ENCODE measurements around the gene SDK1.
"Not testable (repeated sequence)": the region's sequence is repeated elsewhere in the genome, so short reads cannot be mapped to it uniquely, and the experiment has no call there.

Gene SDK1

DNA sequence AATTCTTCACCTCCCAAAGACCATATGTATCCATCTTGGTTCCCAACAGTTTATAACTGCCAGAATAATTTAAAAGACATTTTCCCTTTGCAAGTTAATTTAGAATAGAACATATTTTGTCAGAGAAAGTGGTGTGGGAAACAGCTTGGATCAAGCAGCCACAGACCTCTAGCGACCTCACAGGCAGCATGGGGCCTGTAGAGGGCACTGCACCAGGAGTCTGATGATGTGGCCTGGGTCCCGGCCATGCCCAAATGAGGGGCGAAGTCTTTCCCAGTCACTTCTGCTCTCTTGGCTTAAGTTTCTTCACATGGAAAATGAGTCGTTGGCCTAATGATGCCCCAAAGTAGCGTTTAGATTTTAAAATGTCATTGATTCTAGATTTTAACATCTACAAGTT is 243.2 kb downstream of the SDK1 start:
- no peak for DNase-seq

DNA sequence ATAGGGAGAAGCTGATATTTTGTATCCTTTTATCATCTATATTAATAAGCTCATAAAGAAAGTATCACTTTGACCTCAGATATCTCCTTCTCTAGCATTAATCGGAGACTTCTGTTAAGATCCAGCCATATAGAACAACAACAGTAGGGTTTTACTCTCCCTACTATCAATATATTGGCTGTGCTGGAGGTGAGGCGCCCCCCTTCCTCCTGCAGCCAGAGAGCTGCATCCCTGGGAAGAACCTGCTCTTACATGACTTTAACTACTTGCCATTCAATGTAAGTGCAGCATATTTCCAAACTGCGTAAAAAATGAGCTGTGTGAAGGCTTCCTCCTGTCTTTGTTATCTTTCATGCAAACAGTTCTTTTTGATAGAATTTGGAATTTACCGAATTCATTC is 247.8 kb downstream of the SDK1 start:
- DNase-seq = no peak

DNA sequence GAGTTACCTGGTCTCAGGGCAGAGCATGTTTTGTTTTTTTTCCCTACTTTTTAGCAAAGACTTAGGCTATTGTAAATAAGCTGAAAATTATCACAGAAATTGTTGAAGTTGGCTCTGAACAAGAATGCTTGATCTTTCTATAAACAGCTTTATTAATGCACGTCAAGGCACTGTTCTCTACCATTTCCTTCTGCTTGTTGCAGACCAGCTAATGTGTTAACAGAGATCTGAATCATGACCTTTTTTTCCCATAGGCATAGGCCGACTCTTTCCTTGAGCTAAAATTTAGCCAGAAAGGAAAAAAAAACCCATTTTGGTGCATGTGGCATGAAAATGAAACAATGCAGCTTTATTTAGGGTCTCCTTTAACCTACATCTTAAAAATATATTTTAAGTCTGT is 248.5 kb downstream of the SDK1 start:
- DNase-seq = no peak

DNA sequence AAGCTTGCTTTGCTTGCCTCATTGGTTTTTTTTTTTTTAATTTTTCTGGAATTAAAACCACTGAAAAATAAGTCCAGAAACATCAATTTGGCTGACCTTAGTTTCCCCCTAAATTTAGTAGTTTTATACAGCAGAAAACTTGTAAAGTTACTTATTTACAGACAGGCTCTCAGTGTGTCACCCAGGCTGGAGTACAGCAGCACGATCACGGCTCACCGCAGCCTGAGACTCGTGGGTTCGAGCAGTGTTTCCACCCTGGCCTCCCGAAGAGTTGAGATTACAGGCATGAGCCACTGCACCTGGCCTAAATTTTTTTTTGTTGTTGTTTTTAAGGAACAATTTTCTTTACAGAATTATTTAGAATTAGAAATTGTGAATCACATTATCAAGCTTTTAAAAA is 250.5 kb downstream of the SDK1 start:
- no peak for DNase-seq

DNA sequence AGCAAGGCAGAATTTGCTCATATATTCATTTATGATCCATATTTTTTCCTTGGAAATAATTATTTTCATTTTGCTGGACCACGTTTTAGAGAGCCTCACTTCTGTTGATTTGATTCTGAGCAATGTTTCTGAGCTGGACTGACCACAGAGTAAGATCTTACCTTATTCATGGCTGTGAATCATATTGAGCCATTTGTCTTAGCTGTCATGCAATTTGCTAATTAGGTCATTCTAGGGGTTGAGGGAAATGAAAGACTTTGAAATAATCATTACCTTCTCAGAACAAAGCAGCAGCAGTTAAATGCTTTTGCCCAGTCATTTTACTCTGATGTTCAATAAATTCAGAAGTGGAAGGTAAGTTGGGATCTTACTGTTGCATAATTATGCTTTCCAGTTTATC is 251.4 kb downstream of the SDK1 start:
- no peak for DNase-seq

DNA sequence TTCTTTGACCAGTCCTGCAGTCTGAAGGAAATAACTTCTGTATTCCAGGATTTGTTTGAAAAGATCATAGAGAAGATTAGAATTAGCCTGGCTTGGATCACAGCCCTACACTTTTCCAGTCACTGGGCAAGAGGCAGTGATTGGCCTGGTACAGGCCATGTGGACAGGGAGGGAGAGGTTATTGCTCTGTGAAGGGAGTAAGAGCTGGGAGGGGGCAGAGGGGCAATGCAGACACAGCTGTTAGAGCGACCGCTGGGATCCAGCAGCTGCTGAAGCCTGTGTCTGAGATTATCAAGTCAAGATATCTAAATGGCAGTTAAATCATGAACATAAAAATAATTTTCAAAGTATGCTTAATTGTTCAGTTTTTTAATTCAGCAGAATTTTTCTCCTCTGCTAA is 257.3 kb downstream of the SDK1 start:
- DNase-seq = no peak

DNA sequence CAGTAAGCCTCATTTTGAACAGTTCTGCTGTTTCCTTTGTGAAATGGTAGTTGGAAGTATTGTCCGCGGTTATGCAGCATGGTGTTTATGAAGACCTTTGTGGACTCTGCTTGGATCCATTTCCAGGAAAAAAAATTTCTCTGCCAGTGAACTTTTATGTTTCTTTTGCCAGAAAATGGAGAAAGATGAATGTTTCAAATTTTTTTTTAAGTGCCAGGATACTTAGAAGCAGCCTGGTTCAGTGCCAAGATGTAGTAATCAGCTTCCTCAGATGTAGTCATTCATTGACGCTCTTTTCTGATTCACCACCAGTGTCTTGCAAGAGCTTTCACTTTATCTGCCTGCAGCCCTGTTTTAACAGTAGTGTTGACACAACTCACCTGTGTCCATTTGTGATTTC is 258.2 kb downstream of the SDK1 start:
- no peak for DNase-seq

DNA sequence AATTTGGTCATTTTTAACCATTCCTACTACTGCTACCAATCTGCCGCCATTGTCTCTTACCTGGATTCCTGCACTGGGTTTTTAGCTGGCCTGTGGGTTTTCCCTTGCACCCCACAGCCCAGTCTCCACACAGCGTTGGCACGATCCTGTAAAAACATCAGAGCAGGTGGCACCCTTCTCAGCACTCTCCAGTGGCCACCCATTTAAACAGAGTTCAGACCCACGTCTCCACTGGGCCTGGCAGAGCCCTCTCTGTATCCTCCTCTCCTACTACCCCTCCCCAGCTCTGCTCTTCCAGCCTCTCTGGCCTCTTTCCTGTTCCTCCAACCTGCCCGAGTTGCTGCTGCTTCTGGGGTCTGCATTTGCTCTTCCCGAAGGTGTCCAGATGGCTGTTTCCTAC is 259.4 kb downstream of the SDK1 start:
- no peak for DNase-seq

DNA sequence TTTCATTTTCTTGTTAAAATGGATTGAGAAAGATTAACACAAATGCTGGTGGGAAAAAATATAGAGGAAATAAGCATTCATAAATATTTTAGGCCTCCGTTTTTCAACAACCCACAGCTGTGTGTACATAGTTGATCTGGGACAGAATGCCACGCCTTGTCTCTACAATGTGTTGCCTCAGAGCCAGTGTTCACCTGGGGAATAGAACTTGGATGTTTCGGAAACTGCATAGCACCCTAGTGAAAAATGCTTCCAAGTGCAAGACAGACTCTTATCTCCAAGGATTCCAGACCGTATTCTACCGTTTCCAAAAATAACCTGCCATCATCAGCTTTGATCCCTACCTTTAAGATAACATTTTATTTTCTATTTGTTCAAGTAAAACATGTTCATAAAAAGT is 260.9 kb downstream of the SDK1 start:
- DNase-seq = no peak

DNA sequence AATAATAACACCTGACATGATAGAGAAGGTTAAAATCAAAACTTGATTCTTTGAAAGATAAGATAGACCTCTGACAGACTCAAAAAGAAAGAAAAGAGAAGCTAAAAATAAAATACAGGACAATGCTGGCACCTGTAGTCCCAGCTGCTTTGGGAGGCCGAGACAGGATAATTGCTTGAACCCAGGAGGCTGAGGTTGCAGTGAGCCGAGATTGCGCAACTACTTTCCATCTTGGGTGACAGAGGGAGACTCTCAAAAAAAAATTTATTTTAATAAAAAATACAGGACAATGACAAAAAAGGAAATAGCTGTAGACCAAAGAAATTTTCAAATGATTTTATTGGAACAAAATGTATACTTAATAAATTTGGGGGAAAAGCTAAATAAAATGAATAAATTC is 263.2 kb downstream of the SDK1 start:
- no peak for DNase-seq

DNA sequence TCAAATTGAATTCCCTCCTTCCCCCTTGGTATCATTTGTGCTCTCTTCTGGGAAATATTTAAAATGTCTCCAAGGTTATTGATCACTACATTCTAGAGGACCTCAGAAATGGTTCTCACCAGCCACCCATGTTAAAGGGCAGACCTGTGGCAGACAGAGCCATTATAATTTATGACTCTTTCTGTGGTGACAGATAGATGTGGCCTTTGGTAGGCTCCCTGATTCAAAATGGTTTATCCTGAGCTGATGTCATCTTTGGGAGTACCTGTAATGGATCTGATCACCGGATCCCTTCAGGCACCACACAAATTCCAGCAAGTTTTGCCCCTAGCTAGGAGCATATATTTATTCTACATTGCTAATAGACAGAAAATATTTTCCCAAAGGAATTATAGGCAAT is 267.5 kb downstream of the SDK1 start:
- DNase-seq = no peak

DNA sequence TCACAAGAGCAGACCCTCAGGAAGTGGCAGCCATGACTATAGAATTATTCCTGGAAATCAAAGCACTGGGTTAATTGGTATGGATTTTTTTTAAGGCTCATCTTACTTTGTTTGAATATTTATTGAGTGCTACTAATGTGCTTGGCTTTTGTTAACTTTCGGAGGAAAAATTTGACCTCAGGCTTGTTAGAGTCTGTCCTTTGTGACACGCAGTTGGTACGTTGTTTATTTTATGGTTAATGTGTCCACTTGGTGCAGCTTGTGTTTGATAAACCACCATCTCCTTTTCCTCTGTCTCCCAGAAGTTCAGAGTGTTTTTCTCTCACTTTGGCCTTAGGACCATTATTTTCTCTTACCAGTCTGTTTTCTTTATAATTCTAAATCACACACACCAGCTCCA is 268.6 kb downstream of the SDK1 start:
- no peak for DNase-seq

DNA sequence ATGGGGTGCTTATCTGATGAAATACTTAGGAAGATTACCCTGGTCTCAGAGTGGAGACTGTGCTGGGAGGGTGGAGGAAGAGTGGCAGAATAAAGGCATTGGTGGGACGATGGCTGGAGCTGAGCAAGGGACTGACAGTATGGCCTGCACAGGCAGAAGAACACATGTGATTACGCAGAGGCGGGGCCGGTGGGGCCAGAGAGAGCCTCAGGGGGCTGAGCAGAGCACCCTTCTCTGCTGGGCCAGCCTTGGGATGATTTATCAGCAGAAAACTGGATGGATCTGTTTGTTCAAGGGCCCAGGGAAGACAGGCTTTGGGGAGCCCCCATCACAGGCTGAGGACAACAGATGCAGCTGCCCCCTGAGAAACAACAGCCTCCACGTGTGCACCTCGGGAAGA is 272.1 kb downstream of the SDK1 start:
- no peak for DNase-seq

DNA sequence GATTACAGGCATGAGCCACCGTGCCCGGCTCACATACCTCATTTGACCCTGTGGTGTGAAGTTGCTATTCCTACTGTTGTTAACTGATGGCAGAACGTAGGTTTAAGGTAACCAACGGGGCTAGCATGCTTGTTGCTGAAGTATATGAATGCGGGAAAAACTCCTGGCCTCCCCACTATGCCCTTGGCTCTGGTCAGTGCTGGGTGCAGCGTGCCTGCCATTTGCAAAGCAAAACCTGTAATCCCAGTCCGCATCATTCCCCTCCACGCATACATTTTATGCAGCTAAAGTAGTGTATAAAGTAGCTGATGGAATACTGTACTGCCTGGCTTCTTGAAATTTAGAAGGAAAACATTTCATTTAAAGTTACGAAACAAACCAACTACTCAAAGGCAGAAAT is 273.3 kb downstream of the SDK1 start:
- no peak for DNase-seq

DNA sequence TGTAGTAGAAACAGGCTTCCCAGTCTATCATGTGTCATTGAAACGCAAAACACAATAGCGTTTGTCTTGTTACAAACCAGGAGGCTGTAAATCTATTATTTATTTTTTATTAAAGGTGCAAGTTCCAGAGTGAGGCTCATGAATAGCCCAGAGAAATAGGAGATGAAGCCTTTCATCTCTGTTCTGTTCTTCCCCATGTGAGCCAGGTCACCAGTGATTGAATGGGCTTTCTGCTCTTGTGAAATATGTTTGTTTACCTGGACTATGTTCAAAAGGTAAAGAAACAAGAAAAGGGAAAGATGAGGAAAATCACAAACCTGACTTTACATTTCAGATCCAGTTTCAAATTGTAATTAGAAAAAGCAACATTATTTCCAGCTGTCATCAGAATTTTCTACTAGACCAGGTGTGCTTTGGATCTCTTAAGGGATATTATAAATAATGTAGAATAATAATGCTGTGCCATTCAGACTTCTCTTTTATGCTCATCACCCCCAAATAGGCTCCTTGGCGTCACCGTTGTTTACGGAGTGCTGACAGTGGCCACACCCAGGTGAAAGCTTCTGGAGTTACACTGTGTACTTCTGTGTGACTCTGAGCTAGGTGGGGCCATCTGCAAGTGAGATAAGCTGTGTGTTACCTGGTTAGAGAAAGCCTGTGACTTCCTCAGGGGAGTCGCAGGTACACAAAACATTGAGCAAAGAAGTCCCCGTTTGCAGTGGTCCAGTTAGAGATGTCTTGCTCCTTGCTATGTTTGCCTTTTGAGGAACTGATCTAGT is 274.9 kb downstream of the SDK1 start:
- DNase-seq = no peak

DNA sequence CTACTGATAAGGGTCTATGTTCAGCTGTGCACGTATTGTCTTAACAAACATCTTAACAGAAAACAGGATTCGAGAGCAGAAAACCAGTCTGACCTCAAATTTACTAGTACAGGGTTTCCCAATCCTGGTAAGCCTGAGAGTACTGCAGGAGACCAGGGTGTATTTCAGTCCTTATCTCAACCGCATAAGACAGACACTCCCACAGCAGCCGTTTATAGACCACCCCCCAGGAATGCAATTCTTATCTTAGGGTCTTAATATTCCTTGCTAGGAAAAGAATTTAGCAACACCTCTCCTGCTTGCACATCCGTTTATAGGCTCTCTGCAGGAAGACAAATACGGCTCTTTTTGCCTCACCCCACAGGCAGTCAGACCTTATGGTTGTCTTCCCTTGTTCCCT is 277.3 kb downstream of the SDK1 start:
- no peak for DNase-seq

DNA sequence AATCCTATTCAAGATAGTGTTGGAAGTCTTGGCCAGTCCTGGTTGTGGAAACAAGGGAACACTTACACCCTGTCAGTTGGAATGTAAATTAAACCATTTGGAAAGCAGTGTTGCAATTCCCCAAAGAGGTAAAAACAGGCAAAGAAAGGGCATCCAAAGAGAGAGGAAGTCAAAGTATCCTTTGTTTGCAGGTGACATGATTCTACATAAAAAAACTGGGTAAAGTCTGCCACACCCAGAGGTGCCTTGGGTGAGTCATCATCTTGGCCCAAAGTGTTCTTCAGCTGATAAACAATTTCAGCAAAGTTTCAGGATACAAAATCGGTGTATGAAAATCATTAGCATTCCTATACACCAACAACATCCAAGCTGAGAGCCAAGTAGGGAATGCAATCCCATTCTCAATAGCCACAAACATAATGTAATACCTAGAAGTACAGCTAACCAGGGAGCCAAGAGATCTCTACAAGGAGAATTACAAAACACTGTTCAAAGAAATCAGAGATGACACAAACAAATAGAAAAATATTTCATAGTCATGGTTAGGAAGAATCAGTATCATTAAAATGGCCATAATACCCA is 278.7 kb downstream of the SDK1 start:
- no peak for DNase-seq

DNA sequence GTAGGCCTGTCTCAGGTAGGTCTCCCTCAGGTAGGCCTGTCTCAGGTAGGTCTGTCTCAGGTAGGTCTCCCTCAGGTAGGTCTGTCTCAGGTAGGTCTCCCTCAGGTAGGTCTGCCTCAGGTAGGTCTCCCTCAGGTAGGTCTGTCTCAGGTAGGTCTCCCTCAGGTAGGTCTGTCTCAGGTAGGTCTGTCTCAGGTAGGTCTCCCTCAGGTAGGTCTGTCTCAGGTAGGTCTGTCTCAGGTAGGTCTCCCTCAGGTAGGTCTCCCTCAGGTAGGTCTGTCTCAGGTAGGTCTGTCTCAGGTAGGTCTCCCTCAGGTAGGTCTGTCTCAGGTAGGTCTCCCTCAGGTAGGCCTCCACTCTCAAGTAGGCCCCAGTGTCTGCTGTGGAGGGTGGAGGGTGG is 281.1 kb downstream of the SDK1 start:
- not testable (repeated sequence) for DNase-seq

DNA sequence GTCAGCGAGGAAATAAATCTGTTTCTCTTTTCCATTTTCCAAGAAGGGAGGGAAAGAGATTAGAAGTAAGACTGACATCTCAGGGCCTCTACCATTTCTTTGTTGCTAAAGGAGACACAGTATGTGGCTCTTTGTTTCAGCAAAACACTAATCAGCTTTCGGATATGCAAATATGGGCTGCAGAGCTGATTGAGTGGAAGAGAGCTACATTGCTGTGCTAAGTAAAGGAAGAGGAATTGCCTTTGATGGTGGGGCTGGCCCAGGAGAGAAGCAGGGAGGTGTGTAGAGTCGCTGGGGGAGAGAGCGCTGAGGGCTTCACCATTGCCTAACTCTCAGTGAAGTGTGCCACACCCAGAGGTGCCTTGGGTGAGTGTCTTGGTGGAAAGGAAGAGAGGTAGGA is 284.8 kb downstream of the SDK1 start:
- no peak for DNase-seq

DNA sequence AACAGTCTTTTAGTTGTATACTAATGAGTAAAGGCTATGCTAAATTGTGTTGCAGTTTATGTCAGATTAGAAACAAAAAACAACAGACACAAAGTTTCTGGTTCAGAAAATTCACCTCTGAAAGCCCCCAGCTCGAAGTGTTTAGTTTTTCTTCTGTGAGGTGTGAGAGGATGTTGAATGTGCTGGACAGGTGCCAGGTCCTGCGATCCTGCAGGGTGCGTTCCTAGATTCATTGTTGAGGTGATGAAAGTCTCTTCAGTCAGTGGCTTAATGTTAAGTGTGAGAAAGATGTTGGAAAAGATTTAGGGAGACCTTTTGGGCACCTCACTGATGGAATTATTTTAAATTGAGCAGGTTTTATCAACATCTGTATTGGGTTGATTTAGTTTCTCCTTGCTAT is 287.3 kb downstream of the SDK1 start:
- DNase-seq = no peak

DNA sequence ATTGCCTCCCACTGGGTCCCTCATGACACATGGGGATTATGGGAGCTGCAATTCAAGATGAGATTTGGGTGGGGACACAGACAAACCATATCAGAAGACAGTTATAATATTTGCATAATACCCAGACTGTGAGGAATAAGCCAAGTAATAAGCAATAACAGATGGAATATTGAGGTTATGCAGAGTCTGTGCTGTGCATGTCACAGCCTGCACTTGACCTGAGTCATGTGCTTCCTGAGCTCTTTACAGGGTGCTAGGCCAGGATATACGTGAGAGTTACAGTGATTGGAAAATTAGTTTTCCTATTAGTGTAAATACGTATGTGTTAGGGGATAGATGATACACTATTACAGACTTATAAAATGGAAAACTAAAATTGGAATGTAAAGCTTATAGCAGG is 288.7 kb downstream of the SDK1 start:
- no peak for DNase-seq

DNA sequence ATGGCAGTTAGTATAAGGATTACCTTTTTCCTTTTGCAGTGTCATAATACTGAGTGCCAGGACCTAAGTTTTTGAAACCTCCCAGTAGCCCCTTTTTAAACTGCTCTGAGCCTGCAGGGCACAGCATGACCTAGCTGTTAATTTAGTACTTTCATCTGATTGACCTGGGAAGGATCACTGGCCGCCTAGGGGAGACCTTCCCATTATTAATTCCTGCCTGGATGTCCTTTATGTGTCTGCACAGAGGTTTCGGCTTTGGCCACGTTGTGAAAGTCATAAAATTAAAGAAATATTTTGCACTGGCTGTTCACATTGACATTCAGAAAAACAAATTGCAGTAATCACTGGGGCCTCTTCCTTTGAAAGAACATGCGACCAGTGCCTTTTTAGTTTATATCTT is 290.2 kb downstream of the SDK1 start:
- no peak for DNase-seq

DNA sequence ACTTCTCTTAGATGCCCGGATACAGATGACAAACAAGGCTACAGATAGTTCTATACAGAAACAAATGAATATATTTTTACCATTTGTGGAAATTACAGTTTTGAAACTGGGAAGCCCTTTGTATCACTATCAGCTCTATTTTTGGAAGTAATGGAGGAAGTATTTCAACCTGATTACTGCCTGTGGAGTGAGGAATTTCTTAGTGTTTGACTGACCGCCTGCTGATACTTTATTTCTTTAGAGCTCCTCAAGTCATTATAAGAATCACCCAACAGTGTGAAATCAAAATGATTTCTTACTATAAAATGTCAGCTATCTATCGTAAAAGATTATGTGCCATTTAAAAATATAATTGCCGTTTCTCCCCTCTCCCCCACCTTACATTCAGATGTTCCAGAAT is 290.9 kb downstream of the SDK1 start:
- DNase-seq = no peak

DNA sequence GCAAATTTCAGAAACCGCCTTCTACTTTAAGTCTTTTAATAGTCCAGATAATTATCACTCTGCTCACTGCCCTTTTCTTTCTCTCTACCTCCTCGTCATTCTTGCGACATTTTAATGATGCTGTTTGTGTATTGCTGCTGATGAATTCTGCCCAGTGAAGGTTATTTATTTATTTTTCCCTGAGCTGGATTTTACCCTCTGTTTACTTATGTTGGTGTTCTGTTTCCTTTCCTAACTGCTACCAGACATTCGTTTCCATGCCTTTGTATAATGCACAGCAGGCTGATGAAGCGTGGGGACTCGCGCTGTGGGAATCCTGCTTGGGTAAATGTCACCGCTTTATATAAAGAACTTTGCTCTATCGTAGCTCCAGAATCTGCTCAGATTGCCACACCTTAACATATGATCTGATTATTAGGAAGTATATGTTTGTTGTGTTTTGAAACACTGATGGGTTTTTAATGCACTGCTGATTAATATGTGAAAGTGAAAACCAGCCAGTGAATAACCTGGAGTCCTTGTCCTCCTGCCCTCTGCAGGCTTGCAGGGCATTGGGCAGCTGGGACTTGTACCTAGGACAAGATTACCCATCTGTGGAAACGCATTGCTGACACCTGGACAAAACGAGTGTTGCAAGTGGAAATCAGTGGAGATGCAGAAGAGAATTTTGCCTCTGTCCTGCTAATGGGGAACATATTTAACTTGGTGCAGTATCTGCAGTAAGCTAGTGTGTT is 291.5 kb downstream of the SDK1 start:
- no peak for DNase-seq

DNA sequence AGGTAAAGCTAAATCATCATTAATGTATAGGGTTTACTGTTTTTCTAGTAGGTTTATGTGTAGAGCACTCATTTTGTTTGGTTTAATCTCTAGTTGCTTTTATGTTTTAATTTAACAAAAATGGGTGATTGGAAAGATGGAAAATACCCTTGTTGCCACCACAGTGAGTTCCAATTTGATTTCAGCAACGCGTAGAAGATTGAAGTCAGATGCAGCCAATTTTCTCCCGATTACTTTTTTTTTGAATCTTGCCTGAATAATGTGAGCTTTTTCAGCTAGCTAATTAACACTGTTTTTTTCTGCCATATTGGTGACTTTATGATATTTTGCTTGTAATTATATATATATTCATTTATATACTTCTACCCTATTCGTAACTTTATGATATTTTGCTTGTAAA is 293.8 kb downstream of the SDK1 start:
- DNase-seq = no peak

All from CD4-positive, alpha-beta T cell treated with Interleukin-4 for 1 hour (primary cell).